WTC11 (cell line): ENCODE measurements around the gene CCDC6. TPM values are rescaled to one million over a fixed set of nuclear protein-coding genes. Genes with fewer than 3 reads are reported as not detected.

ENCODE experiments used
- ATAC-seq: fragments of 200-7000 bp; cut with Tn5 transposase; 2 replicates; pipeline ENCODE4 v1.10.0; 2021; ENCODE audit warnings: mild to moderate bottlenecking, moderate library complexity
- CTCF ChIA-PET: fragments of 300-600 bp; sonication (Branson Sonifier 250); formaldehyde crosslinking; loops from one replicate; lab custom pipeline; 2021; ENCODE audit warnings: antibody characterized with exemption; lab: Charles Lee
- POLR2A ChIA-PET: fragments of 350-600 bp; sonication (Branson Sonifier 250); formaldehyde crosslinking; loops from one replicate; lab custom pipeline; 2021; ENCODE audit warnings: antibody characterized with exemption; lab: Charles Lee
- DNase-seq: peaks from one replicate; pipeline ENCODE4 v3.0.0; 2021; ENCODE audit warnings: low spot score
- H3K27ac Mint-ChIP-seq: 2 replicates; pipeline ENCODE4 v1.8.0; 2021; ENCODE audit warnings: mixed read lengths
- H3K27me3 Mint-ChIP-seq: 2 replicates; pipeline ENCODE4 v1.8.0; 2021; ENCODE audit warnings: low read depth, mild to moderate bottlenecking, moderate library complexity, mixed read lengths
- H3K36me3 Mint-ChIP-seq: 2 replicates; pipeline ENCODE4 v1.8.0; 2021; ENCODE audit warnings: mixed read lengths
- H3K4me1 Mint-ChIP-seq: 2 replicates; pipeline ENCODE4 v1.8.0; 2022; ENCODE audit warnings: mixed read lengths
- H3K4me3 Mint-ChIP-seq: 2 replicates; pipeline ENCODE4 v1.8.0; 2021; ENCODE audit warnings: mild to moderate bottlenecking, moderate library complexity, mixed read lengths
- H3K9me3 Mint-ChIP-seq: 2 replicates; pipeline ENCODE4 v1.8.0; 2021; ENCODE audit warnings: mixed read lengths
- ARID4B ChIP-seq: sonication (generic); formaldehyde crosslinking; IDR thresholded peaks from 2 replicates; pipeline ENCODE4 v1.8.0; 2023; ENCODE audit warnings: missing genetic modification reagents, mild to moderate bottlenecking, borderline replicate concordance
- FOXP1 ChIP-seq: sonication (generic); formaldehyde crosslinking; IDR thresholded peaks from 2 replicates; pipeline ENCODE4 v1.8.0; 2022; ENCODE audit warnings: missing genetic modification reagents, mild to moderate bottlenecking, moderate library complexity, borderline replicate concordance
- HMGA2 ChIP-seq: fragments of 250-450 bp; sonication (Bioruptor Pico); IDR thresholded peaks from 2 replicates; pipeline ENCODE4 v1.4.0; 2021; ENCODE audit warnings: mild to moderate bottlenecking, moderate library complexity
- HMGXB4 ChIP-seq: sonication (generic); formaldehyde crosslinking; IDR thresholded peaks from 2 replicates; pipeline ENCODE4 v1.8.1; 2023; ENCODE audit warnings: mild to moderate bottlenecking, moderate library complexity, missing genetic modification reagents
- NR3C1 ChIP-seq: sonication (generic); formaldehyde crosslinking; conservative IDR thresholded peaks from 2 replicates; pipeline ENCODE4 v1.8.1; 2023; ENCODE audit warnings: low read depth, mild to moderate bottlenecking, missing genetic modification reagents
- OVOL2 ChIP-seq: fragments of 250-450 bp; sonication (Bioruptor Pico); IDR thresholded peaks from 2 replicates; pipeline ENCODE4 v1.9.0; 2021; ENCODE audit warnings: mild to moderate bottlenecking, borderline replicate concordance
- TEAD1 ChIP-seq: sonication (generic); formaldehyde crosslinking; IDR thresholded peaks from 2 replicates; pipeline ENCODE4 v1.8.0; 2022; ENCODE audit warnings: mild to moderate bottlenecking, missing genetic modification reagents
- TEAD4 ChIP-seq: sonication (generic); formaldehyde crosslinking; IDR thresholded peaks from 2 replicates; pipeline ENCODE4 v1.8.0; 2022; ENCODE audit warnings: mild to moderate bottlenecking, missing genetic modification reagents
- ZMAT4 ChIP-seq: fragments of 250-450 bp; sonication (Bioruptor Pico); IDR thresholded peaks from 2 replicates; pipeline ENCODE4 v1.9.0; 2021; ENCODE audit warnings: mild to moderate bottlenecking
- ZNF416 ChIP-seq: fragments of 250-450 bp; sonication (Bioruptor Pico); IDR thresholded peaks from 2 replicates; pipeline ENCODE4 v1.9.0; 2021; ENCODE audit warnings: mild to moderate bottlenecking, inconsistent platforms
- total RNA-seq: library from RNA; stranded (reverse); gene quantifications from 3 replicates; pipeline ENCODE4 v1.2.3, GENCODE V29; 2021
- TF ChIP-seq, protein P1 (sequence below): fragments of 250-450 bp; sonication (Bioruptor Pico); IDR thresholded peaks from 2 replicates; pipeline ENCODE4 v1.9.0; 2021; ENCODE audit warnings: moderate library complexity, mild to moderate bottlenecking, inconsistent platforms, borderline replicate concordance
- TF ChIP-seq, protein P2 (sequence below): sonication (generic); formaldehyde crosslinking; IDR thresholded peaks from 2 replicates; pipeline ENCODE4 v1.8.1; 2022; ENCODE audit warnings: low read depth, missing genetic modification reagents, borderline replicate concordance
- TF ChIP-seq, protein P3 (sequence below): sonication (generic); formaldehyde crosslinking; IDR thresholded peaks from 2 replicates; pipeline ENCODE4 v1.8.1; 2022; ENCODE audit warnings: missing genetic modification reagents, borderline replicate concordance
- TF ChIP-seq, protein P4 (sequence below): sonication (generic); formaldehyde crosslinking; conservative IDR thresholded peaks from 2 replicates; pipeline ENCODE4 v1.8.1; 2022; ENCODE audit warnings: mild to moderate bottlenecking, missing genetic modification reagents

Gene CCDC6
- total RNA-seq, 1 experiment from 2014 or later = 55.2 TPM

GRCh38 chr10:59741583-59741982, 164.8 kb downstream of the CCDC6 start:
- no peak for DNase-seq
- no peaks in the 10 kb centered on the region for H3K4me1 Mint-ChIP-seq
- TF ChIP-seq, protein P1, sequence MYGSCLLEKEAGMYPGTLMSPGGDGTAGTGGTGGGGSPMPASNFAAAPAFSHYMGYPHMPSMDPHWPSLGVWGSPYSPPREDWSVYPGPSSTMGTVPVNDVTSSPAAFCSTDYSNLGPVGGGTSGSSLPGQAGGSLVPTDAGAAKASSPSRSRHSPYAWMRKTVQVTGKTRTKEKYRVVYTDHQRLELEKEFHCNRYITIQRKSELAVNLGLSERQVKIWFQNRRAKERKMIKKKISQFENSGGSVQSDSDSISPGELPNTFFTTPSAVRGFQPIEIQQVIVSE = no peak
- TF ChIP-seq TEAD4 (CRISPR knock-in tag) (no peak), TEAD1 (CRISPR knock-in tag) (no peak), FOXP1 (CRISPR knock-in tag) (no peak), OVOL2 (CRISPR knock-in tag) (no peak), HMGXB4 (CRISPR knock-in tag) (no peak), NR3C1 (CRISPR knock-in tag) (no peak), ZNF416 (CRISPR knock-in tag) (no peak)
- no peak overlapping the region for H3K4me3 Mint-ChIP-seq
- no peak for ATAC-seq
- CTCF ChIA-PET = interaction anchor here (1.2 to 1.6 kb wide), 2 partner anchors 32 to 89 kb away, joined by 3 to 5 read pairs; partner anchors contain the start of gene SLC16A9
- peaks cover 16% of the 10 kb centered on the region for H3K36me3 Mint-ChIP-seq
- no peak overlapping the region for H3K27ac Mint-ChIP-seq
- H3K9me3 Mint-ChIP-seq = peaks cover 19% of the 10 kb centered on the region
- no peaks in the 10 kb centered on the region; the same call in 1 of the 2 replicates for H3K27me3 Mint-ChIP-seq
- POLR2A ChIA-PET = no interaction called here

DNA sequence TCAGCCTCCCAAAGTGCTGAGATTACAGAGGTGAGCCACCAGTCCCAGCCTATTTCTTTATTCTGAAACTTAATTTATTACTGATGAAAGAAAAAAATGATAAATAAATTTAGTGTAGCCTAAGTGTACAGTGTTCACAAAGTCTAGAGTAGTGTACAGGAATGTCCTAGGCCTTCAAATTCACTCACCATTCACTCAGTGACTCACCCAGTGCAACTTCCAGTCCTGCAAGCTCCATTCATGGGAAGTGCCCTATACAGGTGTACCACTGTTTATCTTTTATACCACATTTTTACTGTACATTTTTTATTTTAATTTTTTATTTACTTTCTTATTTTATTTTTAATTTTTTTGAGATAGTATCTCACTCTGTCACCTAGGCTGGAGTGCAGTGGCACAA, 165.3 kb downstream of the CCDC6 start:
- no peak for ATAC-seq

More for the DNA sequence above, 165.3 kb downstream of the CCDC6 start:
- peaks cover 19% of the 10 kb centered on the region for H3K9me3 Mint-ChIP-seq
- H3K27me3 Mint-ChIP-seq = no peaks in the 10 kb centered on the region; the same call in 1 of the 2 replicates
- H3K4me1 Mint-ChIP-seq = no peaks in the 10 kb centered on the region
- no peak for DNase-seq
- H3K4me3 Mint-ChIP-seq = no peak overlapping the region
- TF ChIP-seq ZMAT4 (no peak), ARID4B (no peak), HMGA2 (CRISPR knock-in tag) (peak; percentile 38; the same call in 1 of the 2 replicates)
- TF ChIP-seq, protein P2, sequence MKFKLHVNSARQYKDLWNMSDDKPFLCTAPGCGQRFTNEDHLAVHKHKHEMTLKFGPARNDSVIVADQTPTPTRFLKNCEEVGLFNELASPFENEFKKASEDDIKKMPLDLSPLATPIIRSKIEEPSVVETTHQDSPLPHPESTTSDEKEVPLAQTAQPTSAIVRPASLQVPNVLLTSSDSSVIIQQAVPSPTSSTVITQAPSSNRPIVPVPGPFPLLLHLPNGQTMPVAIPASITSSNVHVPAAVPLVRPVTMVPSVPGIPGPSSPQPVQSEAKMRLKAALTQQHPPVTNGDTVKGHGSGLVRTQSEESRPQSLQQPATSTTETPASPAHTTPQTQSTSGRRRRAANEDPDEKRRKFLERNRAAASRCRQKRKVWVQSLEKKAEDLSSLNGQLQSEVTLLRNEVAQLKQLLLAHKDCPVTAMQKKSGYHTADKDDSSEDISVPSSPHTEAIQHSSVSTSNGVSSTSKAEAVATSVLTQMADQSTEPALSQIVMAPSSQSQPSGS (CRISPR knock-in tag) = no peak
- TF ChIP-seq, protein P3, sequence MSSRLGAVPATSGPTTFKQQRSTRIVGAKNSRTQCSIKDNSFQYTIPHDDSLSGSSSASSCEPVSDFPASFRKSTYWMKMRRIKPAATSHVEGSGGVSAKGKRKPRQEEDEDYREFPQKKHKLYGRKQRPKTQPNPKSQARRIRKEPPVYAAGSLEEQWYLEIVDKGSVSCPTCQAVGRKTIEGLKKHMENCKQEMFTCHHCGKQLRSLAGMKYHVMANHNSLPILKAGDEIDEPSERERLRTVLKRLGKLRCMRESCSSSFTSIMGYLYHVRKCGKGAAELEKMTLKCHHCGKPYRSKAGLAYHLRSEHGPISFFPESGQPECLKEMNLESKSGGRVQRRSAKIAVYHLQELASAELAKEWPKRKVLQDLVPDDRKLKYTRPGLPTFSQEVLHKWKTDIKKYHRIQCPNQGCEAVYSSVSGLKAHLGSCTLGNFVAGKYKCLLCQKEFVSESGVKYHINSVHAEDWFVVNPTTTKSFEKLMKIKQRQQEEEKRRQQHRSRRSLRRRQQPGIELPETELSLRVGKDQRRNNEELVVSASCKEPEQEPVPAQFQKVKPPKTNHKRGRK (CRISPR knock-in tag) = no peak
- TF ChIP-seq, protein P4, sequence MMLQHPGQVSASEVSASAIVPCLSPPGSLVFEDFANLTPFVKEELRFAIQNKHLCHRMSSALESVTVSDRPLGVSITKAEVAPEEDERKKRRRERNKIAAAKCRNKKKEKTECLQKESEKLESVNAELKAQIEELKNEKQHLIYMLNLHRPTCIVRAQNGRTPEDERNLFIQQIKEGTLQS (CRISPR knock-in tag) = no peak
- TF ChIP-seq, all 79 proteins: peak for 1
- ChIA-PET CTCF (interaction anchor here (1.2 to 1.6 kb wide), 3 partner anchors 32 to 90 kb away, joined by 3 to 5 read pairs (median 3); partner anchors contain the start of gene SLC16A9), POLR2A (no interaction called here)
- Mint-ChIP-seq H3K36me3 (peaks cover 16% of the 10 kb centered on the region), H3K27ac (no peak overlapping the region)

Other genes starting within 250 kb of the CCDC6 start
- gene SLC16A9, start 196.7 kb downstream of the CCDC6 start, total RNA-seq = 4.0 to 5.5 TPM (median 4.7 TPM) in 3 replicates
- gene MRLN, start 153.1 kb downstream of the CCDC6 start, total RNA-seq = not detected in 3 replicates